ENCODE results near the gene SH3PXD2B.
A peak's percentile ranks its signal among the peaks of the same experiment; 100 is the strongest.

Gene SH3PXD2B

GRCh38 chr5:172454358-172455086, at the start of gene SH3PXD2B:
Gene SH3PXD2B (minus strand): TSS chr5:172454525. CDS start chr5:172454352, 173 bp downstream.
- DNase-seq: peak; percentile 74

- no peak for DNase-seq
Observed at GRCh38 chr5:172502969-172503368, 48.6 kb upstream of the SH3PXD2B start.

GRCh38 chr5:172502410-172502809, 48.1 kb upstream of the SH3PXD2B start:
- no peak for DNase-seq

- DNase-seq: no peak
Observed at GRCh38 chr5:172501708-172502320, 47.5 kb upstream of the SH3PXD2B start.

- no peak for DNase-seq
Observed at GRCh38 chr5:172499287-172499686, 45.0 kb upstream of the SH3PXD2B start.

GRCh38 chr5:172498431-172499129, 44.3 kb upstream of the SH3PXD2B start:
- no peak for DNase-seq

- DNase-seq: no peak
Observed at GRCh38 chr5:172497591-172498255, 43.4 kb upstream of the SH3PXD2B start.

GRCh38 chr5:172496671-172497371, 42.5 kb upstream of the SH3PXD2B start:
- no peak for DNase-seq

GRCh38 chr5:172494630-172495505, 40.5 kb upstream of the SH3PXD2B start:
- no peak for DNase-seq

- DNase-seq: no peak
Observed at GRCh38 chr5:172493906-172494305, 39.6 kb upstream of the SH3PXD2B start.

- no peak for DNase-seq
Observed at GRCh38 chr5:172493461-172493860, 39.1 kb upstream of the SH3PXD2B start.

GRCh38 chr5:172493002-172493401, 38.7 kb upstream of the SH3PXD2B start:
- DNase-seq: no peak

GRCh38 chr5:172492097-172492840, 37.9 kb upstream of the SH3PXD2B start:
- DNase-seq: no peak

- DNase-seq: no peak
Observed at GRCh38 chr5:172491481-172491880, 37.2 kb upstream of the SH3PXD2B start.

GRCh38 chr5:172490514-172491461, 36.5 kb upstream of the SH3PXD2B start:
- DNase-seq: no peak

- no peak for DNase-seq
Observed at GRCh38 chr5:172488221-172488620, 33.9 kb upstream of the SH3PXD2B start.

- DNase-seq: no peak
Observed at GRCh38 chr5:172487671-172488070, 33.3 kb upstream of the SH3PXD2B start.

- no peak for DNase-seq
Observed at GRCh38 chr5:172486912-172487311, 32.6 kb upstream of the SH3PXD2B start.

GRCh38 chr5:172486451-172486850, 32.1 kb upstream of the SH3PXD2B start:
- DNase-seq: no peak
